ENCODE measurements around the gene ADAR.

The ADAR gene

DNA sequence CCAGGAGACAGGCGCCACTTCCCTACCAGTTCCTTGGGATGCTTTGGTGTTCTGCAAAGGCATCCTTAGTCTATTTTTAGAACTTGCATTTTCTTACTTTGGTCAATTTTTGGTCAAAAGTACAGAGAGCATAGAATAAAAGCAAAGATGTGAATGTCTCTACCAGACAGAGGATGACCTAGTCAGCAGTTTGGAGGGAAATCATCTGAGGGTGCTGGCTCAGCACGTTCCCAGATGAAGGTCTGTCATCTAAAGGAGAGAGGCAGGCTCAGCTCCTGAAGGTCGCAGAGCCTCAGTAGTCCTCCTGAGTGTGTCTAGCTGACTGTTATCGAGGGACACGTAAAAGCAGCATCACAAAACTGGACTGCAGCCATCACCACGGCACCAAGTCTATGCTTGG is 25.1 kb downstream of the ADAR start:
- H3K27ac ChIP-seq (ENCODE audit: low read depth, low read length) = no peak overlapping the region
- H3K4me1 ChIP-seq (ENCODE audit: control insufficient read depth, insufficient read depth, low read length) = no peaks in the 10 kb centered on the region

DNA sequence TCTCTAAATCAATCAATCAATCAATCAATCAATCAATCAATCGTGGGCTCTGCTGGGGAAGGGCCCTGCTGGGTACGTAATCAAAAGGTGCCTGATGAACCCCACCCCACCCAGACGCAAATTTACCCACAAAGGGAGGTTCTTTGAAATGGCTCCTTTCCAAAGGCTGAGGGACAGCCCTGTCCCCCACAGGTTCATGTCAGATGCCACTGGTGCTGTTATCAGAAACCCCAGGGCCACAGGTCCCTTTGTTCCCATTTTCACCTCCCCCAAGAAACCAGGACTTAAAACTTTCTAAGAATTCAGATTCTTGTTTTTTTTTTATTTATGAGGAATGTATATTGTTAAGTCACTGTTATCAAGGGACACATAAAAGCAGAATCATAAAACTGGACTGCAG is 26.2 kb downstream of the ADAR start:
- no peaks in the 10 kb centered on the region for H3K4me1 ChIP-seq (ENCODE audit: control insufficient read depth, insufficient read depth, low read length)
- H3K27me3 ChIP-seq (ENCODE audit: control insufficient read depth, insufficient read depth, low read length) = no peaks in the 10 kb centered on the region
- no peak overlapping the region for H3K27ac ChIP-seq (ENCODE audit: low read depth, low read length)
- H3K9ac ChIP-seq (ENCODE audit: low read length) = no peak overlapping the region
- H3K4me3 ChIP-seq (ENCODE audit: low read depth, low read length) = no peak overlapping the region
- H3K36me3 ChIP-seq (ENCODE audit: control insufficient read depth, insufficient read depth, low read length) = peaks cover 98% of the 10 kb centered on the region
- H3K9me3 ChIP-seq (ENCODE audit: control insufficient read depth, insufficient read depth, low read depth, low read length) = no peaks in the 10 kb centered on the region

More for the DNA sequence above, 25.1 kb downstream of the ADAR start:
- Histone ChIP-seq H3K36me3 (ENCODE audit: control insufficient read depth, insufficient read depth, low read length) (peaks cover 99% of the 10 kb centered on the region), H3K9me3 (ENCODE audit: control insufficient read depth, insufficient read depth, low read depth, low read length) (no peaks in the 10 kb centered on the region), H3K4me3 (ENCODE audit: low read depth, low read length) (no peak overlapping the region), H3K9ac (ENCODE audit: low read length) (no peak overlapping the region), H3K27me3 (ENCODE audit: control insufficient read depth, insufficient read depth, low read length) (no peaks in the 10 kb centered on the region)

DNA sequence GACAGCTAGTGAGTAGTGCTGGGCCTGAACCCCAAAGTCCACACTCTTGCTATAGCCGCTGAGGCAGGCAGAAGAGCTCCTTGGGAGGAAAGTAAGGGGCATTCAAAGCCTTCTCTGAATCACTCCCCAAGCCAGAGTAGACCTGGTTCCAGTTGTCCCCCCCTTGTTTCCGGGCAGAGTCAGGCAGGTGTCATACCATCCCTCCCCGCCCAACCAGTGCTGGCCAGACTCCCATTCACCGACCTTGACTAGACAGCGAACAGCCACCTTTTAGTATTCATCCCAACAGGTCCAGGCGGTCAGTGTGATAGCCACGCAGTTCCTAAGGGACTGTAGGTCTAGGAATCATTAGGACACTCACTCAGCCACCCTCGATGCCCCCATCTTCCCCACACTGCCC is 28.6 kb downstream of the ADAR start:
- Histone ChIP-seq H3K9ac (ENCODE audit: low read length) (no peak overlapping the region), H3K9me3 (ENCODE audit: control insufficient read depth, insufficient read depth, low read depth, low read length) (no peaks in the 10 kb centered on the region), H3K4me3 (ENCODE audit: low read depth, low read length) (no peak overlapping the region), H3K27me3 (ENCODE audit: control insufficient read depth, insufficient read depth, low read length) (no peaks in the 10 kb centered on the region), H3K27ac (ENCODE audit: low read depth, low read length) (no peak overlapping the region), H3K4me1 (ENCODE audit: control insufficient read depth, insufficient read depth, low read length) (no peaks in the 10 kb centered on the region), H3K36me3 (ENCODE audit: control insufficient read depth, insufficient read depth, low read length) (peaks cover 77% of the 10 kb centered on the region)

DNA sequence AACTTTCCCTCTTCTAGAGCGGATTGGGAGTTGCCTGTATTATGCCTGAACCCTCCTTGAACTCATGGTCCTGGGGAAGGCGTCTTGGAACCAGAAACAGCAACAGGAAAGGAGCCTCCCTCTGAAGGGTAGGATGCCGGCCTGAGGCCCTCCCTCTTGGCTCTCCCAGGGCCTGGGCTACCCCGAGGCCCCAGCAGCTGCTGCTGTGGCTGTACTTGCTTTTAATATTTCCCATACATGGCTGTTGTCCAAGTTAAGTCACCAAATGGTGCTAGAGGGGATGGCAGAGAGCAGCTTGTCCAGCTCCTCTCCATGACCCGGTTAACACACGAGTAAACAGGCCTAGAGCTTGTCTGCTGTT is 29.9 kb downstream of the ADAR start:
- Histone ChIP-seq H3K27me3 (ENCODE audit: control insufficient read depth, insufficient read depth, low read length) (no peaks in the 10 kb centered on the region), H3K9me3 (ENCODE audit: control insufficient read depth, insufficient read depth, low read depth, low read length) (no peaks in the 10 kb centered on the region), H3K4me3 (ENCODE audit: low read depth, low read length) (no peak overlapping the region), H3K9ac (ENCODE audit: low read length) (no peak overlapping the region), H3K4me1 (ENCODE audit: control insufficient read depth, insufficient read depth, low read length) (peaks cover 1% of the 10 kb centered on the region; the same call in 1 of the 2 replicates), H3K36me3 (ENCODE audit: control insufficient read depth, insufficient read depth, low read length) (peaks cover 63% of the 10 kb centered on the region), H3K27ac (ENCODE audit: low read depth, low read length) (no peak overlapping the region)

DNA sequence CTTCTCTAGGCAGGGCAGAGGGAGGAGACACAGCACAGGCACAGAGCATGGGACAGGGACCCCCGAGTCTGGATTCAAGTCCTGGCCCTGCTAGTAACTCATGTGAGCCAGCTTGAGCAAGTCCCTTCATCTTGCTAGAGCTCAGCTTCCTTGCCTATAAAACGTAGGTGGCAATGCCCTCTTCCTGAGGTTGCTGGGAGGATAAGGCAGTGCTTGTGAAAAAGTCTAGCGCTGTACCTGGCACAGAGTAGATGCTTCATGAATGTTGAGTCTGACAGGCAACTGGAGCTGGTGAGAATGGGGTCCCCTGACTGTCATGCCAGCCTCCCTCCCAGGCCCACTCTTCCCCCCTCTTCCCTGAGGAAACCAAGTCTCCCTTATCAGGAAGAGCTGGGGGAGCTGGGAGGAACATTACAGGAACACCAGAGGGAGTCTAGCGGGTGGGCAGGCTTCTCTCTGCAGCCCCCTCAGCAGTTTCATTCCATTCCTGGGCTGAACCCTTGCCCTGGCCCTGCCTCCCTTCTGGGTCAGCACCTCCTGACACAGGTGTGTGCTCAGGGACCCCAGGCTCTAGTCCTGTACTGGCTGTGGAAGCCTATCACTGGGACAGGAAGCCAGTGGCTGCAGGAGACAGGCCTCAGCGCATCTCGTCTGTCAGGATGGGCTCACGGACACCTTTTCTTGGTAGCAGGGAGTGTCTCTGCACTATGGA is 30.5 kb downstream of the ADAR start:
- Histone ChIP-seq H3K9me3 (ENCODE audit: control insufficient read depth, insufficient read depth, low read depth, low read length) (no peaks in the 10 kb centered on the region), H3K27ac (ENCODE audit: low read depth, low read length) (no peak overlapping the region), H3K4me1 (ENCODE audit: control insufficient read depth, insufficient read depth, low read length) (peaks cover 7% of the 10 kb centered on the region; the same call in 1 of the 2 replicates), H3K36me3 (ENCODE audit: control insufficient read depth, insufficient read depth, low read length) (peaks cover 58% of the 10 kb centered on the region), H3K9ac (ENCODE audit: low read length) (no peak overlapping the region), H3K27me3 (ENCODE audit: control insufficient read depth, insufficient read depth, low read length) (no peaks in the 10 kb centered on the region), H3K4me3 (ENCODE audit: low read depth, low read length) (no peak overlapping the region)

DNA sequence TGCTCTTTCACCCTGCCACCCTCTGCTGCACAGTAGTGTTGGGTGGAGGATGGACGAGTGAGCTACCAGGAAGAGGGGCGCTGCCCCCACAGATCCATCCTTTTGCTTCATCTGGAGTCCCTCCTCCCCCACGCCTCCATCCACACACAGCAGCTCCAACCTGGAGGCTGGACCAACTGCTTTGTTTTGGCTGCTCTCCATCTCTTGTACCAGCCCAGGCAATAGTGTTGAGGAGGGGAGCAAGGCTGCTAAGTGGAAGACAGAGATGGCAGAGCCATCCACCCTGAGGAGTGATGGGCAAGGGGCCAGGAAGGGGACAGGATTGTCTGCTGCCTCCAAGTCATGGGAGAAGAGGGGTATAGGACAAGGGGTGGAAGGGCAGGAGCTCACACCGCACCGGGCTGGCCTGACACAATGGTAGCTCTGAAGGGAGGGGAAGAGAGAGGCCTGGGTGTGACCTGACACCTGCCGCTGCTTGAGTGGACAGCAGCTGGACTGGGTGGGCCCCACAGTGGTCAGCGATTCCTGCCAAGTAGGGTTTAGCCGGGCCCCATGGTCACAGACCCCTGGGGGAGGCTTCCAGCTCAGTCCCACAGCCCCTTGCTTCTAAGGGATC is 31.9 kb downstream of the ADAR start:
- H3K27me3 ChIP-seq (ENCODE audit: control insufficient read depth, insufficient read depth, low read length) = peaks cover 3% of the 10 kb centered on the region; the same call in 1 of the 2 replicates
- H3K27ac ChIP-seq (ENCODE audit: low read depth, low read length) = no peak overlapping the region
- no peak overlapping the region for H3K9ac ChIP-seq (ENCODE audit: low read length)
- H3K9me3 ChIP-seq (ENCODE audit: control insufficient read depth, insufficient read depth, low read depth, low read length) = no peaks in the 10 kb centered on the region
- peaks cover 45% of the 10 kb centered on the region for H3K36me3 ChIP-seq (ENCODE audit: control insufficient read depth, insufficient read depth, low read length)
- no peak overlapping the region for H3K4me3 ChIP-seq (ENCODE audit: low read depth, low read length)
- H3K4me1 ChIP-seq (ENCODE audit: control insufficient read depth, insufficient read depth, low read length) = peaks cover 11% of the 10 kb centered on the region; the same call in 1 of the 2 replicates

DNA sequence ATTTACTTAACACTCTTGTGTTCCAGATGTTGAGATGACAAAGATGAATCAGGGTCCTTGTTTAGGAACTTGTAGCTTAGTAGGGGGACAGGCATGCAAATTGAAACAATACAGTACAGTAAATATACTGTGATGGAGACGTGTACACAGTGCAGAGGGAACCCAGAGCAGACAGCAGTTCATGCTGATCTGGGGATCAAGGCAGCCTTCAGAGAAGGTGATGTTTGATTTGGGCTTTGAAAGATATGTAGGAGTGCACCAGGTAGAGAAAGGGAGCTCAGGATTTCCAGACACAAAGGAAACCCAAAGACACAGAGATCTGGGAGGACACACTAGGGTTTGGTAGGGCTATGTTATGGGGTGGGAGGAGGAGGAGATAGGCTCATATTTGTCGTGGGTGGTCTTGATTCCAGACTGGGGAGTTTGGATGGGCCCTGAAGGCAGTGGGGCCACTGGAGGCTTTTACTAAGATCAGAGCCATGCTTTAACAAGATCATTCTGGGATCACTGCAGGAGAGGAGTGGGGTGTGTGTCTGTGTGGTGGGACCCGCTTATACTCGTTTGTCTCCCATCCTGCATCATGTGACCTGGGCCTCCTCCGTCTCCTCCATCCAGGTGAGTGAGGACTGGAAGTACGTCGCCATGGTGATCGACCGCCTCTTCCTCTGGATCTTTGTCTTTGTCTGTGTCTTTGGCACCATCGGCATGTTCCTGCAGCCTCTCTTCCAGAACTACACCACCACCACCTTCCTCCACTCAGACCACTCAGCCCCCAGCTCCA is 32.6 kb downstream of the ADAR start:
- peaks cover 38% of the 10 kb centered on the region for H3K36me3 ChIP-seq (ENCODE audit: control insufficient read depth, insufficient read depth, low read length)
- H3K27ac ChIP-seq (ENCODE audit: low read depth, low read length) = no peak overlapping the region
- H3K9ac ChIP-seq (ENCODE audit: low read length) = no peak overlapping the region
- H3K4me1 ChIP-seq (ENCODE audit: control insufficient read depth, insufficient read depth, low read length) = peaks cover 11% of the 10 kb centered on the region; the same call in 1 of the 2 replicates
- H3K4me3 ChIP-seq (ENCODE audit: low read depth, low read length) = no peak overlapping the region
- no peaks in the 10 kb centered on the region for H3K9me3 ChIP-seq (ENCODE audit: control insufficient read depth, insufficient read depth, low read depth, low read length)
- peaks cover 10% of the 10 kb centered on the region; the same call in 1 of the 2 replicates for H3K27me3 ChIP-seq (ENCODE audit: control insufficient read depth, insufficient read depth, low read length)

DNA sequence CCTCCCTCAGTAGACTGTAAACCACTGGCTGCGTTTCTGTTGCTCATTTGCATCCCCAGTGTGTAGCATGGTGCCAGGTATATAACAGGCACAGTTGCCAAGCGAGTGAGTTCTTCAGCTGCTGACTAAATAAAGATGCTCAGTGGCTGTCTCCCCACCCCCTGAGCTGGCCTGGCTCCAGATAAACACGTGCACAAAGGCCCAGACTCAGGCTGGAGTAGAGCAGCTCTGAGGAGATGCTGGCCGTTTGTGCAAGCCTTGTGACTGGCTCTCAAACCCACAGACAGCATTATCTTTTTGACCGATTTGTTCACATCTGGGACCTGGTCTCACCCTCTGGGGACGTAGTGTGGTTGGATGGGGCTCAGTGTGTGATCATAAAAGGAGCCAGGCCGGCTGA is 33.3 kb downstream of the ADAR start:
- H3K4me3 ChIP-seq (ENCODE audit: low read depth, low read length) = no peak overlapping the region
- H3K4me1 ChIP-seq (ENCODE audit: control insufficient read depth, insufficient read depth, low read length) = peaks cover 11% of the 10 kb centered on the region; the same call in 1 of the 2 replicates
- H3K36me3 ChIP-seq (ENCODE audit: control insufficient read depth, insufficient read depth, low read length) = peaks cover 32% of the 10 kb centered on the region
- H3K9me3 ChIP-seq (ENCODE audit: control insufficient read depth, insufficient read depth, low read depth, low read length) = no peaks in the 10 kb centered on the region
- peaks cover 16% of the 10 kb centered on the region; the same call in 1 of the 2 replicates for H3K27me3 ChIP-seq (ENCODE audit: control insufficient read depth, insufficient read depth, low read length)
- H3K9ac ChIP-seq (ENCODE audit: low read length) = no peak overlapping the region
- H3K27ac ChIP-seq (ENCODE audit: low read depth, low read length) = no peak overlapping the region

DNA sequence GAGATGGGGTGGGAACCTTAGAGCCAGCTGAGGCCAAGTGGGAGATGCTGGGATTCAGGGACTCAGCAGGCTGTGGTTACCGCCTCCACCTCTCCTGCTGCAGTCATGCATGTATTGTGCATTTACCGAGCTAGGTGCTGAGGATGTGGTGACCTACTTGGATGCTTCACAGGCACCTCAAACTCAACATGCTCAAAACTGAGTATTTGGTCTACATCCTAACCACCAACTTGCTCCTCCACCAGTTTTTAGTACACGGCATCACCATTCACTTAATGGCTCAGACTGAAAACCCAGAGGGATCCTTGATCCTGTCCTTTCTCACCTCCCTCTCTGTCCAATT is 34.8 kb downstream of the ADAR start:
- peaks cover 15% of the 10 kb centered on the region; the same call in 1 of the 2 replicates for H3K4me1 ChIP-seq (ENCODE audit: control insufficient read depth, insufficient read depth, low read length)
- peaks cover 32% of the 10 kb centered on the region for H3K27me3 ChIP-seq (ENCODE audit: control insufficient read depth, insufficient read depth, low read length)

DNA sequence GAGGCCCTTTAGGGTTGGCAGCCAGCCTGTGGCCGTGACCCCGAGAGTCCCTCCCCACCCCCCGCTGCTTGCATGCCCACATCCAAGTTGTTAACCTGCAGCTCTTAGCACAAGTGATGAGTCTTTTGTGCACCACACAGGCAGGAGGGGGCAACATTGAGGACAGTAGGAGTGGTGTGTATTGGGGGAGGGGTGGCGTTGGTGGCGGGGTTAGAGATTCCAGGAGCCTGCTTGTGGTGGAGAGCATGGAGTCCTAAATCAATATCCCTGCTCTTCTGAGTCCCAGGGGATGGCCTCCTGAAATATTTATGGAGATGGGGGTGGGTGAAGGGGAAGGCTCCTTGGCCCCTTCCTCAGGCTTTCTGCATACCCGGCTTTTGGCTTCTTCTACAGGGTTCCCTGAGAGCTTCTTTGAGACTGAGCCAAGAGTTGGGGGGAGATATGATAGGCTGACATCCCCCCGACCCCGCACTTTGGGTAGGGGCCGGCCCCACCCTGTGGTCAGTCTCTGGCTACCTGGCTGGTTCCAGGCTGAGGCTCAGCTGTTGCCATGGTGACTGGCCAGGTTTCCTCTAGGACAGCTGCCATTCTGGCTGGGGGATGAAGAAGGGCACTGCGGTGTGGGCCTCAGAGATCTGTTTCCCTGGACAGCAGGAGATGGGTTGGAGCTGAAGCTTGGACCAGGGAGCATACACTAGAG is 35.4 kb downstream of the ADAR start:
- H3K27ac ChIP-seq (ENCODE audit: low read depth, low read length) = no peak overlapping the region
- no peak overlapping the region for H3K9ac ChIP-seq (ENCODE audit: low read length)
- peaks cover 11% of the 10 kb centered on the region; the same call in 1 of the 2 replicates for H3K36me3 ChIP-seq (ENCODE audit: control insufficient read depth, insufficient read depth, low read length)
- H3K4me3 ChIP-seq (ENCODE audit: low read depth, low read length) = no peak overlapping the region
- H3K9me3 ChIP-seq (ENCODE audit: control insufficient read depth, insufficient read depth, low read depth, low read length) = no peaks in the 10 kb centered on the region
- peaks cover 15% of the 10 kb centered on the region; the same call in 1 of the 2 replicates for H3K4me1 ChIP-seq (ENCODE audit: control insufficient read depth, insufficient read depth, low read length)
- peaks cover 35% of the 10 kb centered on the region for H3K27me3 ChIP-seq (ENCODE audit: control insufficient read depth, insufficient read depth, low read length)

More for the DNA sequence above, 34.8 kb downstream of the ADAR start:
- Histone ChIP-seq H3K27ac (ENCODE audit: low read depth, low read length) (no peak overlapping the region), H3K9me3 (ENCODE audit: control insufficient read depth, insufficient read depth, low read depth, low read length) (no peaks in the 10 kb centered on the region), H3K36me3 (ENCODE audit: control insufficient read depth, insufficient read depth, low read length) (peaks cover 16% of the 10 kb centered on the region), H3K9ac (ENCODE audit: low read length) (no peak overlapping the region), H3K4me3 (ENCODE audit: low read depth, low read length) (no peak overlapping the region)

Measured in HUES6 (cell line).